ENCODE measurements around the gene HMGCR. TPM values are rescaled to one million over a fixed set of nuclear protein-coding genes. Genes with fewer than 3 reads are reported as not detected.

HMGCR gene
- total RNA-seq, 1 donor from 2014 or later = 163 TPM

GRCh38 chr5:75405296-75405695, 68.3 kb downstream of the HMGCR start:
- H3K4me3 Mint-ChIP-seq (ENCODE audit: low read depth) = no peak overlapping the region
- no peak for DNase-seq (ENCODE audit: low spot score, unreplicated experiment)
- H3K36me3 Mint-ChIP-seq (ENCODE audit: insufficient read depth) = peaks cover 14% of the 10 kb centered on the region
- no peak overlapping the region for H3K27ac Mint-ChIP-seq
- H3K9me3 Mint-ChIP-seq (ENCODE audit: low read depth) = no peaks in the 10 kb centered on the region
- H3K27me3 Mint-ChIP-seq = no peaks in the 10 kb centered on the region
- H3K4me1 Mint-ChIP-seq (ENCODE audit: low read depth) = peaks cover 3% of the 10 kb centered on the region
- no peak for TF ChIP-seq CTCF (IDR thresholded peaks at IDR 0.05; ENCODE audit: unreplicated experiment)

Other genes starting within 250 kb of the HMGCR start
- gene ANKRD31, start 100.3 kb upstream of the HMGCR start, total RNA-seq = 0.55 and 0.80 TPM in 2 replicates
- 49.3 and 50.8 TPM in 2 replicates for gene CERT1, start 174.4 kb downstream of the HMGCR start, total RNA-seq
- gene POLK, start 174.7 kb downstream of the HMGCR start, total RNA-seq = 20.2 TPM in 2 replicates